Measurements from ENCODE around the gene DNAAF2.

- TF ChIP-seq POLR2AphosphoS5 (IDR thresholded peaks at IDR 0.05; ENCODE audit: low read depth, low read length) (no peak), FOSL2 (IDR thresholded peaks at IDR 0.05; ENCODE audit: borderline replicate concordance, low read depth) (no peak), RFX5 (IDR thresholded peaks at IDR 0.05; ENCODE audit: low read length) (no peak), RCOR1 (IDR thresholded peaks at IDR 0.05; ENCODE audit: low read length) (no peak), ZBTB33 (IDR thresholded peaks at IDR 0.05; ENCODE audit: borderline replicate concordance, low read depth) (no peak), EP300 (IDR thresholded peaks at IDR 0.05; ENCODE audit: borderline replicate concordance in 1 of 2, low read depth in 1 of 2, low read length in 1 of 2) (no peak), RAD21 (IDR thresholded peaks at IDR 0.05; ENCODE audit: low read length) (no peak), GABPA (IDR thresholded peaks at IDR 0.05; ENCODE audit: low read depth) (no peak), REST (IDR thresholded peaks at IDR 0.05; ENCODE audit: low read depth, low read length) (no peak)
- TF ChIP-seq, protein P1, sequence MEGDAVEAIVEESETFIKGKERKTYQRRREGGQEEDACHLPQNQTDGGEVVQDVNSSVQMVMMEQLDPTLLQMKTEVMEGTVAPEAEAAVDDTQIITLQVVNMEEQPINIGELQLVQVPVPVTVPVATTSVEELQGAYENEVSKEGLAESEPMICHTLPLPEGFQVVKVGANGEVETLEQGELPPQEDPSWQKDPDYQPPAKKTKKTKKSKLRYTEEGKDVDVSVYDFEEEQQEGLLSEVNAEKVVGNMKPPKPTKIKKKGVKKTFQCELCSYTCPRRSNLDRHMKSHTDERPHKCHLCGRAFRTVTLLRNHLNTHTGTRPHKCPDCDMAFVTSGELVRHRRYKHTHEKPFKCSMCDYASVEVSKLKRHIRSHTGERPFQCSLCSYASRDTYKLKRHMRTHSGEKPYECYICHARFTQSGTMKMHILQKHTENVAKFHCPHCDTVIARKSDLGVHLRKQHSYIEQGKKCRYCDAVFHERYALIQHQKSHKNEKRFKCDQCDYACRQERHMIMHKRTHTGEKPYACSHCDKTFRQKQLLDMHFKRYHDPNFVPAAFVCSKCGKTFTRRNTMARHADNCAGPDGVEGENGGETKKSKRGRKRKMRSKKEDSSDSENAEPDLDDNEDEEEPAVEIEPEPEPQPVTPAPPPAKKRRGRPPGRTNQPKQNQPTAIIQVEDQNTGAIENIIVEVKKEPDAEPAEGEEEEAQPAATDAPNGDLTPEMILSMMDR (IDR thresholded peaks at IDR 0.05), result no peak
Observed at GRCh38 chr14:49622022-49622607, 12.9 kb downstream of the DNAAF2 start.
